HepG2 (cell line): ENCODE measurements around the gene PRMT7. TPM values are rescaled to one million over a fixed set of nuclear protein-coding genes. Genes with fewer than 3 reads are reported as not detected.

Experiments
- ATM ChIP-seq: fragments of 450-650 bp; IDR thresholded peaks from 2 replicates; pipeline ENCODE4 v1.7.1; 2017; ENCODE audit warnings: mild to moderate bottlenecking, borderline replicate concordance
- CEBPG ChIP-seq: IDR thresholded peaks from 2 replicates; pipeline ENCODE4 v1.6.1; 2016
- JDP2 ChIP-seq: sonication (generic); formaldehyde crosslinking; IDR thresholded peaks from 2 replicates; pipeline ENCODE4 v1.8.1; 2022; ENCODE audit warnings: missing genetic modification reagents, borderline replicate concordance
- KLF16 ChIP-seq, 2 experiments: sonication (generic) in 1 of 2; formaldehyde crosslinking in 1 of 2; IDR thresholded peaks; 2 replicates each; pipeline versions ENCODE4 v1.6.1 to v1.8.0; 2016 to 2023; ENCODE audit warnings: missing genetic modification reagents in 2 of 2, missing compliant biosample characterization in 1 of 2
- MAZ ChIP-seq, 2 experiments: sonication (generic) in 1 of 2; formaldehyde crosslinking in 1 of 2; IDR thresholded peaks; 2 replicates each; pipeline versions ENCODE4 v1.5.0 to v1.6.1; 2012 to 2020; ENCODE audit warnings: low read depth in 2 of 2, mild to moderate bottlenecking in 2 of 2, borderline replicate concordance in 1 of 2, improper control_type of control experiment in 1 of 2, low read length in 1 of 2, missing genetic modification reagents in 1 of 2, moderate library complexity in 1 of 2
- MEIS2 ChIP-seq: sonication (generic); formaldehyde crosslinking; IDR thresholded peaks from 2 replicates; pipeline ENCODE4 v1.9.0; 2021; ENCODE audit warnings: mild to moderate bottlenecking, missing genetic modification reagents
- MIER2 ChIP-seq: IDR thresholded peaks from 2 replicates; pipeline ENCODE4 v1.6.1; 2016; ENCODE audit warnings: missing biosample characterization, missing genetic modification reagents
- NONO ChIP-seq, 2 experiments: fragments of 450-650 bp in 1 of 2; sonication (generic) in 1 of 2; formaldehyde crosslinking in 1 of 2; IDR thresholded peaks in 1 of 2; conservative IDR thresholded peaks in 1 of 2; 2 replicates each; pipeline versions ENCODE4 v1.6.1 to v1.8.0; 2017 to 2022; ENCODE audit warnings: mild to moderate bottlenecking in 1 of 2, missing genetic modification reagents in 1 of 2, moderate library complexity in 1 of 2
- PPARG ChIP-seq: conservative IDR thresholded peaks from 2 replicates; pipeline ENCODE4 v1.6.1; 2016; ENCODE audit warnings: missing biosample characterization, missing genetic modification reagents
- SOX6 ChIP-seq, 2 experiments: fragments of 450-650 bp in 1 of 2; sonication (generic) in 1 of 2; formaldehyde crosslinking in 1 of 2; IDR thresholded peaks; 2 replicates each; pipeline versions ENCODE4 v1.4.0 to v1.6.1; 2017 to 2020; ENCODE audit warnings: antibody characterized with exemption in 1 of 2, mild to moderate bottlenecking in 1 of 2, missing genetic modification reagents in 1 of 2
- TEAD3 ChIP-seq: optimal IDR thresholded peaks from 2 replicates; pipeline ENCODE3; 2016; ENCODE audit warnings: borderline replicate concordance
- THAP11 ChIP-seq: IDR thresholded peaks from 2 replicates; pipeline ENCODE4 v1.6.1; 2016; ENCODE audit warnings: missing biosample characterization, missing genetic modification reagents
- ZNF138 ChIP-seq: sonication (generic); formaldehyde crosslinking; IDR thresholded peaks from 2 replicates; pipeline ENCODE4 v1.5.0; 2020; ENCODE audit warnings: mild to moderate bottlenecking, low read depth, missing genetic modification reagents
- ZNF234 ChIP-seq: sonication (generic); formaldehyde crosslinking; conservative IDR thresholded peaks from 2 replicates; pipeline ENCODE4 v1.5.1; 2020; ENCODE audit warnings: mild to moderate bottlenecking, missing genetic modification reagents
- ZNF263 ChIP-seq: sonication (generic); formaldehyde crosslinking; IDR thresholded peaks from 2 replicates; pipeline ENCODE4 v1.4.0; 2020; ENCODE audit warnings: missing genetic modification reagents
- ZNF629 ChIP-seq: sonication (generic); formaldehyde crosslinking; conservative IDR thresholded peaks from 2 replicates; pipeline ENCODE4 v1.5.0; 2020; ENCODE audit warnings: missing genetic modification reagents
- polyA plus RNA-seq, 8 experiments: library from polyadenylated mRNA; depleted of rRNA in 3 of 8; stranded (reverse) in 7 of 8; unstranded in 1 of 8; fragments of >200 nt; fragmentation: Illumina TruSeq in 4 of 8; extraction: Trizol in 4 of 8; gene quantifications; 2 replicates each; pipeline versions ENCODE4 v1.2.1 to v1.2.3, GENCODE V29; 2011 to 2016; ENCODE audit warnings: low read depth in 4 of 8, missing spikeins in 1 of 8, mixed read lengths in 1 of 8; ENCODE audit not compliant: insufficient read depth in 1 of 8
- total RNA-seq, 5 experiments: library from RNA; depleted of rRNA; stranded (reverse); fragments of >200 nt; fragmentation: Illumina TruSeq; extraction: Trizol; gene quantifications; 2 replicates each; pipeline ENCODE4 v1.2.3, GENCODE V29; 2016; ENCODE audit warnings: low read depth in 1 of 5
- TF ChIP-seq, protein P1 (sequence below): sonication (generic); formaldehyde crosslinking; IDR thresholded peaks from 2 replicates; pipeline ENCODE4 v1.4.0; 2020; ENCODE audit warnings: mild to moderate bottlenecking, missing genetic modification reagents
- TF ChIP-seq, protein P2 (sequence below): sonication (generic); formaldehyde crosslinking; IDR thresholded peaks from 2 replicates; pipeline ENCODE4 v1.8.0; 2022; ENCODE audit warnings: mild to moderate bottlenecking, missing genetic modification reagents, moderate library complexity
- TF ChIP-seq, protein P3 (sequence below): sonication (generic); formaldehyde crosslinking; IDR thresholded peaks from 2 replicates; pipeline ENCODE4 v1.5.0; 2020; ENCODE audit warnings: missing genetic modification reagents
- TF ChIP-seq, protein P4 (sequence below), 2 experiments: sonication (generic) in 1 of 2; formaldehyde crosslinking in 1 of 2; IDR thresholded peaks; 2 replicates each; pipeline versions ENCODE4 v1.6.1 to v1.9.0; 2014 to 2022; ENCODE audit warnings: antibody characterized with exemption in 1 of 2, borderline replicate concordance in 1 of 2, inconsistent platforms in 1 of 2, low read depth in 1 of 2, missing genetic modification reagents in 1 of 2

The PRMT7 gene
- total and polyA plus RNA-seq, 2 of the 13 experiments (the other 11 are each of a cell fraction or from before 2014, with no cell fraction given): 47.5 to 55.0 TPM

DNA sequence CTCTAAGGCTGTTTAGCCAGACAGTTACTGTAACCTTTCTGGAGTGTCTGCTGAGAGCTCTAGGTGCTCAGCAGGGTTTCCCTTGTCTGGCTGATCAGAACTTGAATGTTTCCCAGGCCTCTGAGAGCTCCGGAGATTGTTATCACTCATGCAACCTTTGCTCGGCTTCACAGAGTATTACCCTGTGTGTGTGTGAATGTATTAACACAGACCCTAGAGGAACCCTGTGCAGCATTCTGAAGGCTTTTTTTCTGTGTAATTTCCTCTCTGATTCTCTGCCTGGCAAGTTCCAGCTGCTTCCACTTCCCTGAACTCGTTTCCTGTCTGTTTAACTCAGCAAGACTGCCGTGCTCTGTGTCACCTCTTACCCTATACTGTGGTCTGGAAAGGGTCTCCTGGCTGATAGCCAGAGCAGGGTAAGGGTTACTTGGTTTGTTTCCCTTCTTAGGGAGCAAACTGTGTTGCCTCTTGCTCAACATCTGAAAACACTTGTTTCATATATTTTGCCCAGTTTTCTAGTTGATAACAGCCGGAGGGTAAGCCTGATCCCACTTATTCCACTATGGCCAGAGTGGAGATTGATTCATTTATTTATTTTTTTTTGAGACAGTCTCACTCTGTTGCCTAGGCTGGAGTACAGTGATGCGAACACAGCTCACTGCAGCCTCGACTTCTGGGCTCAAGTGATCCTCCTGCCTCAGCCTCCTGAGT lies 21.7 kb downstream of the PRMT7 start (continued):
- TF ChIP-seq, protein P1, sequence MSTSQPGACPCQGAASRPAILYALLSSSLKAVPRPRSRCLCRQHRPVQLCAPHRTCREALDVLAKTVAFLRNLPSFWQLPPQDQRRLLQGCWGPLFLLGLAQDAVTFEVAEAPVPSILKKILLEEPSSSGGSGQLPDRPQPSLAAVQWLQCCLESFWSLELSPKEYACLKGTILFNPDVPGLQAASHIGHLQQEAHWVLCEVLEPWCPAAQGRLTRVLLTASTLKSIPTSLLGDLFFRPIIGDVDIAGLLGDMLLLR (CRISPR knock-in tag): no peak
- TF ChIP-seq CEBPG: peak; percentile 62
- TF ChIP-seq TEAD3 (CRISPR knock-in tag): peak; percentile 64
- TF ChIP-seq, protein P2, sequence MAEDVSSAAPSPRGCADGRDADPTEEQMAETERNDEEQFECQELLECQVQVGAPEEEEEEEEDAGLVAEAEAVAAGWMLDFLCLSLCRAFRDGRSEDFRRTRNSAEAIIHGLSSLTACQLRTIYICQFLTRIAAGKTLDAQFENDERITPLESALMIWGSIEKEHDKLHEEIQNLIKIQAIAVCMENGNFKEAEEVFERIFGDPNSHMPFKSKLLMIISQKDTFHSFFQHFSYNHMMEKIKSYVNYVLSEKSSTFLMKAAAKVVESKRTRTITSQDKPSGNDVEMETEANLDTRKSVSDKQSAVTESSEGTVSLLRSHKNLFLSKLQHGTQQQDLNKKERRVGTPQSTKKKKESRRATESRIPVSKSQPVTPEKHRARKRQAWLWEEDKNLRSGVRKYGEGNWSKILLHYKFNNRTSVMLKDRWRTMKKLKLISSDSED (CRISPR knock-in tag): no peak
- TF ChIP-seq SOX6 (IDR thresholded peaks at IDR 0.05): no peak
- TF ChIP-seq SOX6 (CRISPR knock-in tag; IDR thresholded peaks at IDR 0.05): peak; percentile 44; the same call in 1 of the 2 replicates
- peak; percentile 89 for TF ChIP-seq PPARG (CRISPR knock-in tag)
- peak in 1 of 2 experiments; percentile 48; a peak in 1 of 4 replicates for TF ChIP-seq KLF16 (CRISPR knock-in tag; IDR thresholded peaks at IDR 0.05)
- TF ChIP-seq, protein P3, sequence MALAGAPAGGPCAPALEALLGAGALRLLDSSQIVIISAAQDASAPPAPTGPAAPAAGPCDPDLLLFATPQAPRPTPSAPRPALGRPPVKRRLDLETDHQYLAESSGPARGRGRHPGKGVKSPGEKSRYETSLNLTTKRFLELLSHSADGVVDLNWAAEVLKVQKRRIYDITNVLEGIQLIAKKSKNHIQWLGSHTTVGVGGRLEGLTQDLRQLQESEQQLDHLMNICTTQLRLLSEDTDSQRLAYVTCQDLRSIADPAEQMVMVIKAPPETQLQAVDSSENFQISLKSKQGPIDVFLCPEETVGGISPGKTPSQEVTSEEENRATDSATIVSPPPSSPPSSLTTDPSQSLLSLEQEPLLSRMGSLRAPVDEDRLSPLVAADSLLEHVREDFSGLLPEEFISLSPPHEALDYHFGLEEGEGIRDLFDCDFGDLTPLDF (CRISPR knock-in tag): no peak
- no peak for TF ChIP-seq ZNF138 (CRISPR knock-in tag)
- TF ChIP-seq ZNF234: no peak
- TF ChIP-seq ATM: no peak
- peak; percentile 30; the same call in 1 of the 2 replicates for TF ChIP-seq ZNF629 (CRISPR knock-in tag)
- TF ChIP-seq, protein P4, sequence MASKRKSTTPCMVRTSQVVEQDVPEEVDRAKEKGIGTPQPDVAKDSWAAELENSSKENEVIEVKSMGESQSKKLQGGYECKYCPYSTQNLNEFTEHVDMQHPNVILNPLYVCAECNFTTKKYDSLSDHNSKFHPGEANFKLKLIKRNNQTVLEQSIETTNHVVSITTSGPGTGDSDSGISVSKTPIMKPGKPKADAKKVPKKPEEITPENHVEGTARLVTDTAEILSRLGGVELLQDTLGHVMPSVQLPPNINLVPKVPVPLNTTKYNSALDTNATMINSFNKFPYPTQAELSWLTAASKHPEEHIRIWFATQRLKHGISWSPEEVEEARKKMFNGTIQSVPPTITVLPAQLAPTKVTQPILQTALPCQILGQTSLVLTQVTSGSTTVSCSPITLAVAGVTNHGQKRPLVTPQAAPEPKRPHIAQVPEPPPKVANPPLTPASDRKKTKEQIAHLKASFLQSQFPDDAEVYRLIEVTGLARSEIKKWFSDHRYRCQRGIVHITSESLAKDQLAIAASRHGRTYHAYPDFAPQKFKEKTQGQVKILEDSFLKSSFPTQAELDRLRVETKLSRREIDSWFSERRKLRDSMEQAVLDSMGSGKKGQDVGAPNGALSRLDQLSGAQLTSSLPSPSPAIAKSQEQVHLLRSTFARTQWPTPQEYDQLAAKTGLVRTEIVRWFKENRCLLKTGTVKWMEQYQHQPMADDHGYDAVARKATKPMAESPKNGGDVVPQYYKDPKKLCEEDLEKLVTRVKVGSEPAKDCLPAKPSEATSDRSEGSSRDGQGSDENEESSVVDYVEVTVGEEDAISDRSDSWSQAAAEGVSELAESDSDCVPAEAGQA (IDR thresholded peaks at IDR 0.05; ENCODE audit: low read depth): no peak
- TF ChIP-seq, protein P4 (CRISPR knock-in tag; IDR thresholded peaks at IDR 0.05; ENCODE audit: borderline replicate concordance): 0 out of 2 replicates have a peak, but pooled peaks have one; percentile 26
- no peak for TF ChIP-seq MEIS2 (CRISPR knock-in tag)
- no peak for TF ChIP-seq JDP2
- no peak for TF ChIP-seq MAZ (IDR thresholded peaks at IDR 0.05; ENCODE audit: borderline replicate concordance, low read depth, low read length)
- TF ChIP-seq MAZ (CRISPR knock-in tag; IDR thresholded peaks at IDR 0.05; ENCODE audit: low read depth): no peak
- TF ChIP-seq MIER2 (CRISPR knock-in tag): no peak
- no peak for TF ChIP-seq NONO (IDR thresholded peaks at IDR 0.05)
- TF ChIP-seq NONO (CRISPR knock-in tag; conservative IDR thresholded peaks at IDR 0.05): no peak
- peak; percentile 56 for TF ChIP-seq THAP11 (CRISPR knock-in tag)
- TF ChIP-seq ZNF263 (CRISPR knock-in tag): no peak
